HFFc6 (cell line): Measurements from ENCODE around the gene BEND2. TPM values are rescaled to one million over a fixed set of nuclear protein-coding genes. Genes with fewer than 3 reads are reported as not detected.
A peak's percentile ranks its signal among the peaks of the same experiment; 100 is the strongest.

Experiments
- DNase-seq: peaks from one replicate; pipeline ENCODE4 v3.0.0-alpha.2; 2018
- H3K27ac Mint-ChIP-seq: 2 replicates; pipeline ENCODE4 v1.8.0; 2020; ENCODE audit warnings: mild to moderate bottlenecking, mixed read lengths
- H3K27me3 Mint-ChIP-seq: 2 replicates; pipeline ENCODE4 v1.8.0; 2021; ENCODE audit warnings: mild to moderate bottlenecking, moderate library complexity, mixed read lengths; ENCODE audit not compliant: insufficient read depth
- H3K36me3 Mint-ChIP-seq: 2 replicates; pipeline ENCODE4 v1.8.0; 2021; ENCODE audit warnings: low read depth, mixed read lengths
- H3K4me1 Mint-ChIP-seq: 2 replicates; pipeline ENCODE4 v1.8.0; 2020; ENCODE audit warnings: low read depth, mixed read lengths
- H3K4me3 Mint-ChIP-seq: 2 replicates; pipeline ENCODE4 v1.8.0; 2020; ENCODE audit warnings: mild to moderate bottlenecking, moderate library complexity, mixed read lengths
- H3K9me3 Mint-ChIP-seq: 2 replicates; pipeline ENCODE4 v1.8.0; 2020; ENCODE audit warnings: mild to moderate bottlenecking, mixed read lengths
- CTCF ChIP-seq: fragments of 200-600 bp; sonication (generic); IDR thresholded peaks from 2 replicates; pipeline ENCODE4 v1.5.0; 2021; ENCODE audit warnings: antibody characterized with exemption, mild to moderate bottlenecking
- total RNA-seq, 6 experiments: library from RNA; stranded (reverse); fragmentation: NEBNext Ultra II Directional; extraction: Animal tissue kit (Norgen Biotek cat#: 25700); gene quantifications; 2 replicates in 1 of 6; 3 replicates in 5 of 6; pipeline ENCODE4 v1.2.3, GENCODE V29; 2021

BEND2 gene
- total RNA-seq, 6 experiments from 2014 or later, result not detected

GRCh38 chrX:18210470-18210869, 10.2 kb downstream of the BEND2 start:
- no peak for DNase-seq
- no peak overlapping the region for H3K27ac Mint-ChIP-seq

GRCh38 chrX:18206657-18207056, 14.0 kb downstream of the BEND2 start:
- H3K4me3 Mint-ChIP-seq, result no peak overlapping the region
- no peaks in the 10 kb centered on the region for H3K36me3 Mint-ChIP-seq
- DNase-seq, result no peak
- no peaks in the 10 kb centered on the region for H3K4me1 Mint-ChIP-seq
- peaks cover 3% of the 10 kb centered on the region for H3K27me3 Mint-ChIP-seq
- H3K9me3 Mint-ChIP-seq, result no peaks in the 10 kb centered on the region
- TF ChIP-seq CTCF, result no peak
- no peak overlapping the region for H3K27ac Mint-ChIP-seq

More at GRCh38 chrX:18210470-18210869, 10.2 kb downstream of the BEND2 start:
- TF ChIP-seq CTCF, result peak; percentile 48; the same call in 1 of the 2 replicates
- H3K4me3 Mint-ChIP-seq, result no peak overlapping the region
- no peaks in the 10 kb centered on the region for H3K36me3 Mint-ChIP-seq
- H3K4me1 Mint-ChIP-seq, result no peaks in the 10 kb centered on the region
- H3K27me3 Mint-ChIP-seq, result peaks cover 1% of the 10 kb centered on the region; the same call in 1 of the 2 replicates
- no peaks in the 10 kb centered on the region for H3K9me3 Mint-ChIP-seq

GRCh38 chrX:18203631-18204030, 17.1 kb downstream of the BEND2 start:
- H3K9me3 Mint-ChIP-seq, result no peaks in the 10 kb centered on the region
- no peak overlapping the region for H3K27ac Mint-ChIP-seq
- H3K36me3 Mint-ChIP-seq, result no peaks in the 10 kb centered on the region
- DNase-seq, result no peak
- no peak for TF ChIP-seq CTCF
- no peak overlapping the region for H3K4me3 Mint-ChIP-seq
- peaks cover 3% of the 10 kb centered on the region for H3K27me3 Mint-ChIP-seq
- H3K4me1 Mint-ChIP-seq, result no peaks in the 10 kb centered on the region

GRCh38 chrX:18194688-18195087, 26.0 kb downstream of the BEND2 start:
- no peak overlapping the region for H3K4me3 Mint-ChIP-seq
- peaks cover 2% of the 10 kb centered on the region for H3K27me3 Mint-ChIP-seq
- peaks cover 5% of the 10 kb centered on the region; the same call in 1 of the 2 replicates for H3K9me3 Mint-ChIP-seq
- no peak for TF ChIP-seq CTCF
- no peaks in the 10 kb centered on the region for H3K4me1 Mint-ChIP-seq
- DNase-seq, result no peak
- H3K27ac Mint-ChIP-seq, result no peak overlapping the region
- no peaks in the 10 kb centered on the region for H3K36me3 Mint-ChIP-seq

- Mint-ChIP-seq H3K27ac (no peak overlapping the region), H3K27me3 (no peaks in the 10 kb centered on the region), H3K4me3 (no peak overlapping the region), H3K9me3 (peaks cover 8% of the 10 kb centered on the region; the same call in 1 of the 2 replicates), H3K36me3 (no peaks in the 10 kb centered on the region), H3K4me1 (no peaks in the 10 kb centered on the region)
- DNase-seq, result no peak
- TF ChIP-seq CTCF, result no peak
These were observed 41.2 kb downstream of the BEND2 start for GRCh38 chrX:18179446-18179845.

GRCh38 chrX:18174971-18175370, 45.7 kb downstream of the BEND2 start:
- Mint-ChIP-seq H3K27me3 (no peaks in the 10 kb centered on the region), H3K4me1 (no peaks in the 10 kb centered on the region), H3K27ac (no peak overlapping the region), H3K36me3 (no peaks in the 10 kb centered on the region), H3K4me3 (no peak overlapping the region), H3K9me3 (peaks cover 8% of the 10 kb centered on the region; the same call in 1 of the 2 replicates)
- TF ChIP-seq CTCF, result no peak
- DNase-seq, result no peak
